ENCODE results near the gene ADAMTS9.
A peak's percentile ranks its signal among the peaks of the same experiment; 100 is the strongest.

ADAMTS9 gene

DNA sequence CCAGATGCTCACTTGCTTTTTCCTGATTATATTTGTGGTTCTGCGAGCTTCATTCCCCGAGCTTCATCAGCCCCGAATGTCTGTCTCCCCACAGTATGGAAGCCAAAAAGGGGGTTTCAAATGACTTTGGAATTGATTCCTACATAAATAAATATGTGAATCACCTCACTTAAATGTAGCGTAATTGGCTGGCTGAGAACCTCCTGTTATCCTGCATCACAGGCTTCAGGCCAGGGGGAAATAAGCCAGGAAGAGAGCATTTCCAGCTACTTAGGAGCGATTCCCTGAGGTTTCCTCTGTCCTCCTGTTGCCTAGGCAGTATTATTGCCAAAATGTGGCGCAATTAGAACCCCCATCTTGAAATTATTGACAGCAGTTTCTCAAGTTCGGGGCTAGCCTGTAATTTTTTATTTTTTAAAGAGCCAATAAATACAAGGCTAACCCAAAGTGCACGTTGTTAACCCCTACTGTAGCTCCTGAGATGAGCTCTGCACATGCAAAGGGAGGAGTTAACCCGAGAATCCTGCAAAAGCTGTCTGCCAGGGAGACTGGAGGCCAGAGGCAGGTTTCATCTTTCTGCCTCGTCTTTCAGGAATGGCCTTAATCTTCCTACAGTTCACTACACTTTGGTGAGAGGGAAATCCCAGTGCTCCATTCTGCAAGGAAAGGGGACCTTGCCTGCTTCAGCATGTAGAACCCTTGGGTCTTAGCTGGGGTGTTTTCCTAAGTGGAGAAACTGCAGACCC lies 148.2 kb downstream of the ADAMTS9 start:
- no peak for DNase-seq (ENCODE audit: low read depth)

DNA sequence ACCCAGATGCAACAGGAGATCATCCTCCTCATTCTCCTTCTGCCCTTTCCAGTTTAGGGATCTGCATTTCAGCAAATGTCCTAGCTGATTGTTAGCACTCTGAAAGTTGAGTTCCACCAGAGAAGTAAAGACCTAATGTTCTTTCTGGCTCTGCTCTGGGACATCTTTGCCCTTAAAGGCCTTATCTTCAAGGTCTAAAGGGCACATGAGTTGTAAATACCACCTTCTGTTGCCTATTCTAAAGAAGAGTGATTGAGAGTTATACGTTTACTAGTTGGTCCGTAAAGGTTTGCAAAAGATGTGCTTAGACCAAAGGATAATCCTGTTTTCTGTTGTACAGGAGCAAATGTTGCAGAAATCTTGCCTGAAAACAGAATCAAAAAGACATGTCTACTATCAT lies 151.6 kb downstream of the ADAMTS9 start:
- no peak for DNase-seq (ENCODE audit: low read depth)

DNA sequence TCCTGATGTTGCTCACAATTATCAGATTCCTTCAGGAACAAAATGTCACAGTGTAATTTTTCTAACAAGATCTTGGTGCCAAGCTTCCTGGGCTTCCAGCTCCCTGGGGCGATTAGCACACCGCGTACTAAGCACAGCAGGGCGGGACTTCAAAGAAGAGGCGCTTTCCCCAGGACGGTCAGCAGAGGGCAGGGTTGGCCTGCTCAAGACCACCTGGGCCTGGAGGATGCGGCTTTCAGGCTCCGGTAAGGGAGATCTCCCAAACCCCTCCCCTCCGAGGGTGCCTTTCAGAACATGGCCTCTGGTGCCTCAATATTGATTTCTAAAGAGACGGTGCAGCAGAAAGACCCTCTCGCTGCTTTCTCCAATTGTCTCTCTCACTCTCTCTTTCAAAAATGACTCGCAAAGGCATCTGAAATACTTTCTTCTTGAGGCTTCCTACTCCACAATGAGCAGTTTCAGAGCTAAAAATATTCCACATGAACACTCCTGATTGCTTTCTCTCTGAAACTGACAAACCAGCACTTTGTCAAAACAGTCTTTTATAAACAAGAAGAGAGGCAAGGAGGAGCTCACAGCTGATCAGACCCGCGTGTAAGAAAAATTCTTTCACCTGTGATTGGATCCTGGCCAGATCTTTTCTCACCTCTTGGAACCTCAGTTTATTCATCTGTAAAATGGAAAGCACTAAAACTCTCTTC lies 154.0 kb downstream of the ADAMTS9 start:
- DNase-seq (ENCODE audit: low read depth) = peak; percentile 25

DNA sequence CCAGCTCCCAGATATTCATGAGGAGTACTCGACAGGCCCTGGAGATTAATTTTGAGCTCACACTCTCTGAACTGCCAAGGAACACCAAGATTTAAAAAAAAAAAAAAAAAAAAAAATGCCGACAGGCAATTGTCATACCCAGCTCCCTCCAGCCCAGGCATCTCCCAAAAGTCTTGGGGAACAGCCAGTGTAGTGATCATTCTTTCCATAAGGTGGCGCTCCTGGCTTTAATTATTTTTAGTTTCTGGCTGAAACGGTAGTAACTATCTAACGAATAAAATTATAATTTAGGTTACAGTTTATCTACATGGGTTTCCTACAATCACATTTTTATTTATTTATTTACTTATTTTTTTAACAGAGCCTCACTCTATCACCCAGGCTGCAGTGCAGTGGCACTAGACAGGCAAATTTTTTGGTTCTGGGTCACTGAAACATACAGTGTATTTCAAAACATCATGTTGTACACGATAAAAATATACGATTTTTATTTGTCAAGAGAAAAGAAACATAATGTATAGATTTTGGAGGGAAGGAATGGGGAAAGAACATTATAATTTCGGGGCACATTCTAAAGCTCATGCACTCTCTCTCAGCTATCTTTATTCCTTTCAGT lies 157.3 kb downstream of the ADAMTS9 start:
- no peak for DNase-seq (ENCODE audit: low read depth)

DNA sequence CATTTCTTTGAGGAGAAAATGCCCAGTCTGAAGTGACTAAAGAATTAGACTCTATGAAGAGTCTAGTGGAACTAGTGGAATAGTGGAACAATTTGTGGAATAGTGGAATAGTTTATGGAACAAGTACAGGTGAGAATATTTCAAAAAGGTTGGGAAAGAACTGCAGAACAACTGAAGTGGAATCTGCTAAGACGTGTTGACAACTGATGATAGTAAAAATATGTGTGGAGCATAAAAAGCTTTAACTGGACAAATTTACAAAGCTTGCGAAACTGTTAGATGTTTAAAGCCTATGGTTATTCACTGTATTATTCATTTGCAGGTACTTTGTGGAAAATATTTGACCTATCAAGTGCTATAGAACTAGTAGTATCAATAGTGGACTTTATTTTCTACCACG lies 164.5 kb downstream of the ADAMTS9 start:
- DNase-seq (ENCODE audit: low read depth) = no peak

DNA sequence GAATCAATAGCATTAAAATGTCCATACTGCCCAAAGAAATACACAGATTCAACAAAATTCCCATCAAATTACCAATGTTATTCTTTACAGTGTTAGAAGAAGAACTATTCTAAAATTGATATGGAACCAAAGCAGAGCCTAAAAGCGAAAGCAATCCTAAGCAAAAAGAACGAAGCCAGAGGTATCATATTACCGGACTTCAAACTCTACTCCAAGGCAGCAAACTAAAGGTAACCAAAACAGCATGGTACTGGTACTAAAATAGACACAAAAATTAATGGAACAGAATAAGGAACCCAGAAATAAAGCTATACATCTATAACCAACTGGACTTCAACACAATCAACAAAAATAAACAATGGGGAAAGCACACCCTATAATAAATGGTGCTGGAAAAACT lies 167.5 kb downstream of the ADAMTS9 start:
- no peak for DNase-seq (ENCODE audit: low read depth)

DNA sequence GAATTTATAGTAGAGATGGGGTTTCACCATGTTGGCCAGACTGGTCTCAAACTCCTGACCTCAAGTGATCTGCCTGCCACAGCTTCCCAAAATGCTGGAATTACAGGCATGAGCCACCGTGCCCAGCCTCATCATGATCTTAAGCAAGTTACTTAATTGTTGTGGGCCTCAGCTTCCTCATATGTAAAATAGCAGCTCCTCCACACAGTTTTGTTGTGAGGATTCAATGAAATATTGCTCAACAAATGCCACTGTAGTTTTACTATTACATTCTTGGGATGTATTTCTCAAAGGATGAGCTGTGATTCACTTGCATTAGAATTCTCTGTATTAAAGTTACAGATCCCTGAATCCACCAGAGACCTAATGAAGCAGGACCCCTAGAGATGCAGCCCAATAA lies 168.8 kb downstream of the ADAMTS9 start:
- no peak for DNase-seq (ENCODE audit: low read depth)

DNA sequence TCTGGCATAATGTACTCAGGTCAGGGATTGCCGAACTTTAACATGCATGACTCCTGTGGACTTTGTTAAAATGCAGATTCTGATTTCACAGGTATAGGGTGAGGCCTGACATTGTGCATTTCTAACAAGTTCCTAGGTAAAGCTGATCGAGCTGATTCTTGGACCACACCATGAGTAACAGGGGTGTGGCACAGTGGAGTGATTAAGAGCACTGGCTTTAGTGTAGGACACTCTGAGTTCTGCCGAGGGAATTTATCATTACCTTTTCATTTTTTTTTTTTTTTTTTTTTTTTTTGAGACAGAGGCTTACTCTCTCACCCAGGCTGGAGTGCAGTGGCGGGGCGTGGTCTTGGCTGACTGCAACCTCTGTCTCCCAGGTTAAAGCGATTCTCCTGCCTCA lies 169.3 kb downstream of the ADAMTS9 start:
- no peak for DNase-seq (ENCODE audit: low read depth)

DNA sequence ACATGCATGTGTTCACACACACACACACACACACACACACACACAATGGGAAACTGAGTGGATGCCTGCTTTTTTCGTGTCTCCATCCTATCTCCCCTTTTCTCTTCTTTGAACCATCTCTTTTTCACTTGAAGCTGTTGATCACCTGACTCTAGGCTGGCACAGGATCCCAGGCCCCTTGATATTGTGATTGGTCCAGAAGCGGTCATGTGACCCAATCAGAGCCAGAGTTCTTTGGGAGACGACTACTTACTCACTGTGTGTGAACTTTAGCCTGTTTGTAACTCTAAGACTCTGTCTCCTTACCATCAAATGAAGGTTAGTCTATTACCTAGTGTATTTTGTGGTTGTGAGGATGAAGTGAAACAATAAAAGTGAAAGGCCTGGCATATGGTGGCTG lies 172.9 kb downstream of the ADAMTS9 start:
- DNase-seq (ENCODE audit: low read depth) = no peak

DNA sequence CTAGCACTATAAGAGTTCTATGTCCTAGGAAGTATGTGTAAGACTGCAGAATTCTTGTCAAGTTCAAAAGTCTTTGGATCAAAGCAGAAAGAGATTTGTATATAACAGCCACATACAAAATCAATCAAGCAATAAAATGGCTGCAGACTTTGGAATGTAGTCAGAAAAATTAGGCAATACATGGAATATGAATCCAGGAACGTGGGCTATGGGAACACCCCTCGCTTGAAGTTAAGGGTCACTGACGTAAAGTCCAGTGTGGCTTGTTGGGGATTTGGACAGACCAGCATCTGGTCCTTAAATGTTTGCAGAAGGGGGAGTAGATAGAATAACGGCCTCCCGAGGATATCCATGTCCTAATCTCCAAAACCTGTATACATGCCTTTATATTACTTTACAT lies 178.6 kb downstream of the ADAMTS9 start:
- DNase-seq (ENCODE audit: low read depth) = no peak

DNA sequence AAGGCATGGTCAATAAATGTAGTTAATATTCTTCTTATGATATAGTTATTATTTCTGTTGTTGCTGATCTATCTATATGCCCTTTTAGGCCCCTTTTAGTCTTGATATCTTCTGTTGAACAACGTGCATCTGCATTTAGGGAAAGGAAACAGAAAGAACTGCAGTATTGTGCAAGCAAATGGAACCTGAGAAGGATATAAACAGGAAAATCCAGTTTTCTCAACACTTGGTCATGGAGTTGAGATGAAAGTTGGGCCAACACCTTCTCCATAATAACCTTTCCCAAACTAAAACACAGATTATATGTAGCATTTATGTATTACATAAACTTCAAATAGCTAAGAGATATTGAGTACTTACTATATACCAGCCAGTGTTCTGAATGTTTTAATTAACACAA lies 179.7 kb downstream of the ADAMTS9 start:
- no peak for DNase-seq (ENCODE audit: low read depth)

DNA sequence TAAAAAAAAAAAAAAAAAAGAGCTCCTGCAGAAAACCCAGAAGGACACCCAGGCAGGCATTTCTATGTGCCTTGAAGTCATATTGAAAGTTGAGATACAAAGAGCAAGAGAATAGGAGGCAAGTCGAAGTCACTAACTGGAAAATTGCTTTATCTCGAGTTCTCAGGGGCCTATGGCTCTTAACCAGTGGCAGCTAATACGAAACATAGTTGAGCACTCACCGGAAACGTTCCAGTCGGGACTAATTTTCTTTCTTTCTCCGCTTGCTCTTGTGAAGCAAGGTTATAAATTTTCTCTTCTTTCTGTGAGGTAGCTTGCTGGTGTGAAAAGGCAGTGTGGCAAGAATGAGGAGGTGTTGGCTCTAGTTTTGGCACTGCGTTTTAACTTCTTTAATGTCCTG lies 181.5 kb downstream of the ADAMTS9 start:
- no peak for DNase-seq (ENCODE audit: low read depth)

DNA sequence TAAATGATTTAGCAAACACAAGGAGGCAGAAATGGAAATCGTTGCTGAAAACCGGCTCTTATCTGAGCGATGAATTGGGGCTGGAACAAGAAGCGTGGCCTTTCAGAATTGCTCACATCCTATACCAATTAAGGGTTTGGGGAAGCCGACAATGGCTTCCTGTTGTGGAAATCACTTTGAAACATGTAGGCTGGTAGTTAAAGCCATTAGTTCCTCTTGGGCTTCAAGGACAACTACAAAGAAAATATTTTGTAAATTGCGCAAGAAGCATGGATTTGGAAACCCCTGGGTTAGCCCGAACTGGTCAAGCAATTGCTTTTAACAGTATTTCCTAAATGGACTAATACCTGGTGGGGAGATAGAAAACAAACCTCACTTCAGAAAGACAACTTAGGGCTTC lies 182.4 kb downstream of the ADAMTS9 start:
- DNase-seq (ENCODE audit: low read depth) = no peak

DNA sequence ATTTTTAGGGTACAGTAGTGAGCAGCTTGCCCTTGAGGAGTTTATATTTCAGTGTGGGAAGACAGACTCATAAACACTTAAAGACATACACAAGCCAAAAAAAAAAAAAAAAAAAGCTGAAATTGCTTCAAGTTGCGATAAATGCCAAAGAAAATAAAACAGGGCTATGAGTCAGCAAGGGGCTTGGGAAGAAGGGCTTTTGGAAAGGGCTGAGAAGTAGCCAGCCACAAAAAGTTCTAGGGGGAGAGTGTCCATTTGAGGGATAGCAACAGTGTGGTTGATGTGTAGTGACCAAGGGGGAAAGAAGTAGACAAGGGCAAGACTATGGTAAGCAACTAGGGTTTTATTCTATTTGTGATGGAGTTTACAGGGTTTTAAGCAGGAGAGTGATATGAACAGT lies 185.5 kb downstream of the ADAMTS9 start:
- no peak for DNase-seq (ENCODE audit: low read depth)

DNA sequence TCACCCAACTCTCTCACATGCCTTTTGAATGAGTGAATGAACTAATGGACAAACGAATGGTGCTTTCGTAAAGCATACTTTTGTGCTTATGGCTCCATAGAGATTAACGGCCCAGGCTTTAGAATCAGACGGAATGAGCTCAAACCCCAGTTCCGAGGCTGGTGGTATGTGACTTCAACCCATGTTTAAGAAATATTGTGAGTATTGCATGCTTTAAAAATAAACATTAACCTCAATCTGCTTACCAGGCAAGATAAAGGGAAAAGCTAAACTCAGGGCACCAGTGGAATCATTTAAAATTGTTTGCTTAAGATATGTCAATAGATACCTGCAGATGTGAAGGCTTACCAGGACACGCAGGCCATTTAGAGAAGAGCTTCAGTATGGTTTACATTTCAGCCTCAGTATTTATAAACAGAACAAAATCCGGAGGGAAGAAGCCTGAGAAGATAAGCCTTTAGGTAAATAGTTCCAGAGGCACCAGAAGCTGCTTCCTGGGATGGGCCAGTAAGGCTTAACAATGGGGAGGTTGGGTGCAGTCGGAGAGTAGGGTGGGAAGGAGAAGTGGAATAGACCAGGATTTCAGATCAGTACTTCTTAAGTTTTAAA lies 186.4 kb downstream of the ADAMTS9 start:
- DNase-seq (ENCODE audit: low read depth) = no peak

DNA sequence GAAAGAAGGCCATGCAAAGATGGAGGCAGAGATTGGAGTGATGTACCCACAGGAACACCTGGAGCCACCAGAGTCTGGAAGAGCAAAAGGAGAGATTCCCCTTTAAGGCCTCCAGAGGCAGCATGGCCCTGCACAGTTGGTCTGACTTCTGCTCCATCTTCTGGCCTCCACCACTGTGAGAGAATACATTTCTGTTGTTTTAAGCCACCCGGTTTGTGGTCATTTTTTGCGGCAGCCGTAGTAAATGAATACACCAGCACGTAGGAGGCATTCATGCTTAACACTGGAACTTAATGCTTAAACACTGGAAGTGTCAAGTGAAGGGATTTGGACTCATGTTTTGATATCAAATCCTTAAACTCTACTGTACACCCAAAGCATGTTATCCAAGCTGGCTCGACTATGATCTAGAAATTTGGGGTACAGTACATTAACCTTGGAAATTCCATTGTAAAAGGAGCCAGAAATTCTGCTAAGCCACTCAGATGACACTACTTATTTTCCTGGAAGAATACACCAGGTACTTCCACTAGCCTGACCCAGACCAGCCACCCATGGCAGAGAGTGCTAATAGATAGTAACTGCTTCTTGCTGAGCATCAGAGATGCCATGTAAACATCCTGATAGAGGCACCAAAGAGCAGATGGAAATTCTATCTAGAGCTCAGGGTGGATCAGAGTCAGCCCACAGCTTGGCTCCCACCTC lies 190.9 kb downstream of the ADAMTS9 start:
- DNase-seq (ENCODE audit: low read depth) = no peak

DNA sequence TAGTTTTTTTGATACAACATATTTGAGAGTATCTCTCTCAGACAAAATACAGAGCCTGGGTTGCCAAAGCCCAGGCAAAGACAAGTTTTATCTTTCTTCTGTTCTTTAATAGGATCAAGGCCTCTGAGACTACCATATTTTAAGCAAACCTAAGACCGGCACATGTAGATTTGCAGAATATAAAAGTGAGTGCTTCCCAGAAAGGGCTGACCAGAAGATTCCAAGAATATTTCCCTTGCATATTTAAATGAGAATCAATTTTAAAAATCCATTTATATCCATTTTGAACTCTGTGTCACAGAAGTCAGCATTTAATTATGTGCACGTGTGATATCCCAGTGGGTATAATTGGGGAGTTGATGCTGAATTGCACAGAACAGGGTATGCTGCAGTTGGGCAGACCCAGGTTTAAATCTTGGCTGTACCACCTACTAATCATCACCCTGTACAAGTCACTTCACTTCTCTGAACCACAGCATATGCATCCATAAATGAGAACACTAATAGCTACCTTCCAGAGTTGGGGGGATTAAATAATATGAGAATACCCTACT lies 191.9 kb downstream of the ADAMTS9 start:
- no peak for DNase-seq (ENCODE audit: low read depth)

DNA sequence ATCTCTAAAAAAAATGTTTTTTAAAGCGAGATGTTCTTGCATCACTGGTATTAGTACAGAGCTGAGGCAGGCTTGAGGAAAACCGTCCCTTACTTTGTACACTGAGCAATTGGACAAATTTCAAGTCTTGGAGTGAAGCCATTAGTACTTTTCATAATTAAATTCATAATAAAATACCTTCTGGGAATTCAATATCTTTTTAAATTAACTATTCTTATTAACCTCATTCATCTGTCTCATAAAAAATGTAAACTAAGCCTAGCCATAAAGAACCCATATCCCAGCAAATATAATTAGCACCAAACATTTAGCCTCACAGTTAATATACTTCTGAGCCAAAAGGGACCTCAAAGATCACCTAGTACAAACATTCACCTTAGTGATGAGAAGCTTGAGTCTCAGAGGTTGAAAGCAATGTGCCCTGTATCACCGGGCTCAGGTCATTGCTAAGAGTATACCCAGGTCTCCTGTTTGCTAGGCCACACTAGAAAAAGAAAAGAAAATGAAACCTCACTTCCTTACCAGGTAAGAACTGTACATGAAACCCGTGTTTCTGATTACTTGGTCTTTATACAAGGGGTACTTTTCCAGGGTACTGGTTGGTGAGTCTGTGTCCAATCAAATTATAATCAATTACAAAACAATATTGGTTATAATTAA lies 192.5 kb downstream of the ADAMTS9 start:
- no peak for DNase-seq (ENCODE audit: low read depth)

DNA sequence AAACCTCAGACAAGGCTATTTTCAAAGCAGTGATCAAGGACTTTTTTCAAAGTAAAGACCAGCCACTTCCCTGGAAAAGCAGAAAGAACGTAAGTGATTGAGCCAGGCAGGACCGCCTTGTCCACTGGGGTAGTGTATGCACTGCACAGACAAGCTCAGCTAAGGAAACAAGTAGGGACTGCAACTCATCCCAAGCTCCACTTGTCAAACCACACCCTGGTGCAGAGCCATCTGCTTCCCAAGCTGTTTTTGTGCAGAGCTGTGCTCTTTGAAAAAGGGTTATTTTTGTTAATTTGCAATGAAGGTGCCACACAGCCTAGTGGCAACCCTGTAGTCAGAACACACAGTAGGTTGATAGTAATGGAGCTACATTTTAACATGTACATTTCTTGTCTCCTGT lies 193.3 kb downstream of the ADAMTS9 start:
- no peak for DNase-seq (ENCODE audit: low read depth)

DNA sequence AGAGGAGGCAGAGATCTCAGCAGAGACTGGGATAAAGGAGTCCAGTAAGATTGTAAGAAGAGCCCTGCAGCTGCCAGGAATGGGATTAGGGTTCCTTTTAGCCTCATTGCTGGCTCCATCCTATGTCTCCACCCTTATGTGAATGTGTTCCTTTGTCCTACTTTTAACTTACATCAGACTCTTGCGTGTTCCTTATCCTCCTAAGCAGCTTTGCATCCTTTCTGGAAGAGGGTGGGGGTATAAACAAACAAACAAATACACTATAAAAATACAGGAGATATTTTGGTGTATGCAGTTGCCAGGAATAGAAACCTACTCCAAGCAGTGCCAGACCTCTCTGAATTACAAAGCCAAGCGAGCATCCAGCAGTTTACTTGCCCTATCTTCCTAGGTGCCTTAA lies 194.7 kb downstream of the ADAMTS9 start:
- DNase-seq (ENCODE audit: low read depth) = no peak

DNA sequence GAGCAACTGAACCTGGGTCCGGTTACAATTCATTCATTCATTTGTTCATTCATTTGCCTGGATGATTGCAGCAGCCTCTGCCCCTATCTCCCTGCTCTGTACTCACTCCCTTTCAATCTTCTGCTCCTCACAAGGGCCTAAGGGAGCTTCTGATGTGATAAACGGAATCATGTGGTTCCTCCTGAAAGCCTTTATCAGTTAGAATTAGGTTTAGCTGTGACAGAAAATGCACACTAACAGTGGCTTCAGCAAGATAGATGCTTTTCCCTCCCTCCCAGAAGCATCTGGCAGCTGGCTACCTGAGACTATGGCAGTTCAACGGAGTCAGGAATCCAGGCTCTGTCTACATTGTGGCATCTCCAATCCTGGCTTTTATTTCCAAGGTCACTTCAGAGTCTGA lies 196.0 kb downstream of the ADAMTS9 start:
- DNase-seq (ENCODE audit: low read depth) = no peak

All from CMK (cell line).